GM12875 (cell line): ENCODE measurements around the gene SCARF2.
"Not testable (repeated sequence)": the region's sequence is repeated elsewhere in the genome, so short reads cannot be mapped to it uniquely, and the experiment has no call there.

Experiments
- H3K4me3 ChIP-seq: one replicate; pipeline ENCODE4 v1.5.1; 2011; ENCODE audit warnings: low read depth, low read length, control low read depth
- CTCF ChIP-seq: IDR thresholded peaks from 2 replicates; pipeline ENCODE4 v1.5.1; 2011; ENCODE audit warnings: low read depth, mild to moderate bottlenecking, control low read depth, inconsistent platforms, low read length, moderate library complexity, borderline replicate concordance; ENCODE audit not compliant: insufficient read depth

SCARF2 gene

DNA sequence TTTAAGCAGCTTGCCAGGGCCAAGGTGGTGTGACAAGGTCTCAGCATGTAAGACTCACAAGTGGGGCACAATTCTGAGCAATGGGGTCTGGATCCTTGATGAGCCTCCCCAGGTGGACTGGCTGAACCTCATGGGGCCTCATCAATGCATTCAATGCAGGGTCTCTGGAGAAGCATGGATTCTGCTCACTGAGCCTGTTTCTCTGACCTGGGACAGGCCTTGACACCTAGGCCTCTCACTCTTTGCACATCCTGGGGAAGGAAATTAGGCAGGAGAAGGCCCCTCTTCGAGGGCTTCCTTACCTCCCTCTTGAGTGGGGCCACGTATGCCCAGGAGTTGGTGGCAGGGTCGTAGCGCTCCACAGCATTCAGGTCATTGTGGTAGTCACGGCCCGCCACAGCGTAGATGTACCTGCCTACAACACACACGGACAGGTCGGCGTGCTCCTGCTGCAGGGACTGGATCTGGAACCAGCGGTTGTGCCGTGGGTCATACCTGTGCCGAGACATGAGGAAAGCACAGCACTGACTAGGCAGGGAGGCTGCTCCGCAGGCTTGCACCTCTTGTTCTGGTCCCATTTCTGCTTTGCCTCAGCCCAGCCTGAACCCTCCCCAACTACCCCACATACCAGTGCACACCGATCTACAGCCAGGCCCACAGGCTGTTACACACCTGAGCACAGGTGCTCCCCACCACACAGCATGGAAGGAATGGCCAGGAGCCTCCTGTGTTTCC, 20.0 kb upstream of the SCARF2 start:
- H3K4me3 ChIP-seq = no peak overlapping the region
- TF ChIP-seq CTCF = no peak

DNA sequence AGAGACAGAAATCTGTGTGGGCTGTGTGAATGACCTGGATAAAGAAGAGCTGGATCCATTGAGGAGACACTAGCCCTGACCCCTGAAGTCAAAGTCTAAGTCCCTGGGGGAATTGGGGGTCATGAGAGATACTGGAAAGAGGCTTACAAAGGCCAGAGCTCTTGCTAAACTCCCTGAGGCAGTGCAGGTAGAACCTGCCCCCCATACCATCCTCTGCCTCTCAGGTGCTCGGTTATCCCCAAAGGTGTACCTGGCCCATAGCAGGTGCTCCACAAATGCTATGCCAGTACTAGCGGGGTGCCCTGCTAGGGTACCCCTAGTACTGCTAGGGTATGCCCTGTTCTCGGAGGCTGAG, 19.1 kb upstream of the SCARF2 start:
- H3K4me3 ChIP-seq = no peak overlapping the region
- TF ChIP-seq CTCF = no peak

GRCh38 chr22:20456064-20456721, 18.6 kb upstream of the SCARF2 start:
- no peak overlapping the region for H3K4me3 ChIP-seq
- TF ChIP-seq CTCF = peak; percentile 92

DNA sequence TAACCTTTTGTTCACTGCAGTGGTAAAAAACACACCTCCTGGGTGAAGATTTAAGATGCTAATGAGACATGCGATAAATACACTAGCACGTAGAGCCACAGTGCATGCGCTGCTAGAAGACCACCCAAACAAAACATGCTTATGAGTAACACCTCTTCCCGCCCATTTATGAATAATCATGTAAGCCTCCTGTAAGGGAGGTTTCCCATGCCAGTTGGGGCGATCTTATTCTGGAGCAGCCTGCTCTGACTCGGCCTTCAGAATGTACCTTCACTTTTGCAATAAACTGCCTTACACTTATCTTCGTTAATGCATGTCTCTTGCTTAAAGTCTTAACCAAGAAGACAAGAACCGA, 18.1 kb upstream of the SCARF2 start:
- no peak for TF ChIP-seq CTCF
- H3K4me3 ChIP-seq = no peak overlapping the region

DNA sequence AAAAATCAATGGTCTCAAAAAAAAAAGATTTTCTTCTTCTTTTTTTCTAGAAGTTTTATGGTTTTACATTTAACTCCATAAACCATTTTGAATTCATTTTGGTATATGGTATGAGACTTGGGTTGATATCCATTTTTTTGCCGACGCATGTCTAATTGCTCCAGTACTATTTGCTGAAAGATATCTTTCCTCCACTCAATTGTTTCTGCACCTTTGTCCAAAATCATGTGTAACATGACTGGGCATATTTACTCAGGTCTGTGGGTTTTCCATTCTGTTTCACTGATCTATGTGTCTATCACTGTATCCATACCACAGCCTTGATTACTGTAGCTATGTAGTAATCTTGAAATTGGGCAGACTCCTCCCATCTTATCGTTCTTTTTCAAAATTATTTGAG, 15.6 kb upstream of the SCARF2 start:
- no peak overlapping the region for H3K4me3 ChIP-seq
- TF ChIP-seq CTCF = no peak

- no peak for TF ChIP-seq CTCF
- no peak overlapping the region for H3K4me3 ChIP-seq
These were observed 14.3 kb upstream of the SCARF2 start for GRCh38 chr22:20451920-20452319.

DNA sequence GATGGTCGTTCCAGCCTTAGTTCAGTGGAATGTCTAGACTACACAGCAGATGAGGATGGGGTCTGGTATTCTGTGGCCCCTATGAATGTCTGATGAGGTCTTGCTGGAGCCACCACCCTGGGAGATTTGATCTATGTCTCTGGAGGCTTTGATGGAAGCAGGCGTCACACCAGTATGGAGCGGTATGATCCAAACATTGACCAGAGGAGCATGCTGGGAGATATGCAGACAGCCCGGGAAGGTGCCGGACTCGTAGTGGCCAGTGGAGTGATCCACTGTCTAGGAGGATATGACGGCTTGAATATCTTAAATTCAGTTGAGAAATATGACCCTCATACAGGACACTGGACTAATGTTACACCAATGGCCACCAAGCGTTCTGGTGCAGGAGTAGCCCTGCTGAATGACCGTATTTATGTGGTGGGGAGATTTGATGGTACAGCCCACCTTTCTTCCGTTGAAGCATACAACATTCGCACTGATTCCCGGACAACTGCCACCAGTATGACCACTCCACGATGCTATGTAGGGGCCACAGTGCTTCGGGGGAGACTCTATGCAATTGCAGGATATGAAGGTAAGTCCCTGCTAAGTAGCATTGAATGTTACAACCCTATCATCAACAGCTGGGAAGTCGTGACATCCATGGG, 13.6 kb upstream of the SCARF2 start:
- H3K4me3 ChIP-seq = not testable (repeated sequence)
